ENCODE measurements around the gene HLA-DOB.

DNA sequence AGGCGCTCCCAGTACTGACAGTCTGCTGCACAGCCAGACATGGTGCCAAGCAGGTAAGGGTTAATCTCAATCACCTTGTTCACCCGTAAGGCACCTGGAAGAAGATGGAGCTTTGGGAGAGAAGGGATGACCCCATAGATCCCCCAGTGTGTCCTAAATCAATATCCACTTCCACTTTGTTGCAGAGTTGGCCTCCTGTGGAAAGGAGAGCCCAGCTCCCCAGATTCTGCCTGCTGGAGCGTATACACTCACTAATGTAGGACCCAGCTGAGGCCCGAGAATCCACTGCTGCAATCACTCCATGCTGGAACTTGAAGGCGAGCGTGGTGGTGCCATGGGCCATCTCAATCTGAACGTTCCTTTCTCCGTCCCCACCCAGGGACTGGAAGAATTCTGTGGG lies 25.9 kb upstream of the HLA-DOB start:
- TF ChIP-seq TAF1 (IDR thresholded peaks at IDR 0.05; ENCODE audit: borderline replicate concordance, insufficient read depth, low read length): no peak
- TF ChIP-seq, protein P1, sequence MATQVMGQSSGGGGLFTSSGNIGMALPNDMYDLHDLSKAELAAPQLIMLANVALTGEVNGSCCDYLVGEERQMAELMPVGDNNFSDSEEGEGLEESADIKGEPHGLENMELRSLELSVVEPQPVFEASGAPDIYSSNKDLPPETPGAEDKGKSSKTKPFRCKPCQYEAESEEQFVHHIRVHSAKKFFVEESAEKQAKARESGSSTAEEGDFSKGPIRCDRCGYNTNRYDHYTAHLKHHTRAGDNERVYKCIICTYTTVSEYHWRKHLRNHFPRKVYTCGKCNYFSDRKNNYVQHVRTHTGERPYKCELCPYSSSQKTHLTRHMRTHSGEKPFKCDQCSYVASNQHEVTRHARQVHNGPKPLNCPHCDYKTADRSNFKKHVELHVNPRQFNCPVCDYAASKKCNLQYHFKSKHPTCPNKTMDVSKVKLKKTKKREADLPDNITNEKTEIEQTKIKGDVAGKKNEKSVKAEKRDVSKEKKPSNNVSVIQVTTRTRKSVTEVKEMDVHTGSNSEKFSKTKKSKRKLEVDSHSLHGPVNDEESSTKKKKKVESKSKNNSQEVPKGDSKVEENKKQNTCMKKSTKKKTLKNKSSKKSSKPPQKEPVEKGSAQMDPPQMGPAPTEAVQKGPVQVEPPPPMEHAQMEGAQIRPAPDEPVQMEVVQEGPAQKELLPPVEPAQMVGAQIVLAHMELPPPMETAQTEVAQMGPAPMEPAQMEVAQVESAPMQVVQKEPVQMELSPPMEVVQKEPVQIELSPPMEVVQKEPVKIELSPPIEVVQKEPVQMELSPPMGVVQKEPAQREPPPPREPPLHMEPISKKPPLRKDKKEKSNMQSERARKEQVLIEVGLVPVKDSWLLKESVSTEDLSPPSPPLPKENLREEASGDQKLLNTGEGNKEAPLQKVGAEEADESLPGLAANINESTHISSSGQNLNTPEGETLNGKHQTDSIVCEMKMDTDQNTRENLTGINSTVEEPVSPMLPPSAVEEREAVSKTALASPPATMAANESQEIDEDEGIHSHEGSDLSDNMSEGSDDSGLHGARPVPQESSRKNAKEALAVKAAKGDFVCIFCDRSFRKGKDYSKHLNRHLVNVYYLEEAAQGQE (IDR thresholded peaks at IDR 0.05; ENCODE audit: insufficient read depth in 1 of 2, low read depth in 2 of 2, low read length in 2 of 2): no peak

Measured in PFSK-1 (cell line).